ENCODE measurements around the gene ACSF2. TPM values are rescaled to one million over a fixed set of nuclear protein-coding genes. Genes with fewer than 3 reads are reported as not detected.
"Not testable (repeated sequence)": the region's sequence is repeated elsewhere in the genome, so short reads cannot be mapped to it uniquely, and the experiment has no call there.

The ACSF2 gene
- total RNA-seq, 1 experiment from 2014 or later, result 17.2 TPM

DNA sequence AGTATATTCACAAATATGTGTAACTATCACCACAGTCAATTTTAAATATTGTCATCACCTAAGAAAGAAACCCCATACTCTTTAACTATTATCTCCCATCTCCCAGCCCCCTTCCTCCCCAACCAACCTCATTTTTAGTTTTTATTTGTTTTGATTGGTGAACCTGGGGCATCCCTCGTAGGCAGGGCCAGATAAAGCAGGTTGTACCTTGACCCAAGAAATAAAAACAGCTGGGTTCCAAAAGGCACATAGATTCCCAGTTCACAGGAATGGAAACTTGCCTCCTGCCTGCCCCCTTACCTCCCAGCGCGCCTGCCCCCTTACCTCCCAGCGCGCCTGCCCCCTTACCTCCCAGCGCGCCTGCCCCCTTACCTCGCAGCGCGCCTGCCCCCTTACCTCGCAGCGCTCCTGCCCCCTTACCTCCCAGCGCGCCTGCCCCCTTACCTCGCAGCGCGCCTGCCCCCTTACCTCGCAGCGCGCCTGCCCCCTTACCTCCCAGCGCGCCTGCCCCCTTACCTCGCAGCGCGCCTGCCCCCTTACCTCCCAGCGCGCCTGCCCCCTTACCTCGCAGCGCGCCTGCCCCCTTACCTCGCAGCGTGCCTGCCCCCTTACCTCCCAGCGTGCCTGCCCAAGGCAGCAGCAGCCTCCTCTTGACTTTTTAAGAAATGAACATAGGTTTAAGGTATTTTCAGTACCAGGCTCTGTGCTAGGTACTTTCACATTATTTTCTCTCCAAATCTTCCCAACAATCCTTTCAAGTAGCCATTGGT, 49.9 kb downstream of the ACSF2 start:
- in situ Hi-C loops (cut with HindIII; ENCODE audit: low pct_unique_long_range_greater_than_20kb, low sequenced_read_pairs); DNase-seq (ENCODE audit: low read depth, low spot score); H3K9me3 ChIP-seq (ENCODE audit: control insufficient read depth, insufficient read depth, low read depth, low read length); POLR2A ChIA-PET; intact Hi-C loops (cut with micrococcal nuclease; ENCODE audit: unreplicated experiment); ATAC-seq; H3K4me3 ChIP-seq (ENCODE audit: low read depth in 2 of 2, low read length in 2 of 2); H3K36me3 ChIP-seq (ENCODE audit: control insufficient read depth, insufficient read depth, low read length); H3K27me3 ChIP-seq (ENCODE audit: control insufficient read depth, insufficient read depth, low read length); BruUV-seq (replicated peaks); H3K27ac ChIP-seq (ENCODE audit: low read length): not testable (repeated sequence)
- peaks cover 16% of the 10 kb centered on the region for H3K4me1 ChIP-seq (ENCODE audit: control insufficient read depth, insufficient read depth, low read length)
- CTCF ChIA-PET, result interaction anchor here (0.6 kb wide), 1 partner anchor 29 kb away, joined by 3 read pairs; no protein-coding TSS in a partner anchor

DNA sequence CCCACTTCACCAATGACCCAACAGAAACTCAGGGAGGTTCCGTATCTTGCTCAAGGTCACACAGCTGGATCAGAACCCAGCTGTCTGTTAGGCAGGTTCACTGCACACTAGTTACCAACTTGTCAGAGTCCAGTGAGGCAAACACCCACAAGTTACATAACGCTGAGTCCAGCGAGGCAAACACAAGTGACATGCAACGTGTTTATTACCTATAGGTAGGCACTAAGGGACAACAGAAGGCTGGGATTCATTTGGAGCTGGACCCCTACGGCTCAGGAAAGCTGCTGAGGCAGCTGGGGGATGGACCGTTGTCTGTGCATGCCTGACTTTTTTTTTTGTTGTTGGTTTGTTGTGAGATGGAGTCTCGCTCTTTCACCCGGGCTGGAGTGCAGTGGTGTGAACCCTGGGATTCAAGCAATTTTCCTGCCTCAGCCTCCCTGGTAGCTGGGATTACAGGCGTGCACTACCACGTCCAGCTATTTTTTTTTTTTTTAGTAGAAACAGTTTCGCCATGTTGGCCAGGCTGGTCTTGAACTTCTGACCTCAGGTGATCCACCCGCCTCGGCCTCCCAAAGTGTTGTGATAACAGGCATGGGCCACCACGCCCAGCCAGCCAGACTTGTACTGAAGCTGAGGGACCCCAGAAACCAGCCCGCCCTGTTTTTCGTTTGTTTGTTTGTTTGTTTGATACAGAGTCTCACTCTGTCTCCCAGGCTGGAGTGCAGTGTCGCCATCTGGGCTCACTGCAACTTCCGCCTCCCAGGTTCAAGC, 50.7 kb downstream of the ACSF2 start:
- BruUV-seq (replicated peaks), result no TSS peak
- no peak for TF ChIP-seq TCF7L2 (IDR thresholded peaks at IDR 0.05; ENCODE audit: low read depth, low read length)
- TF ChIP-seq SIN3A (IDR thresholded peaks at IDR 0.05; ENCODE audit: borderline replicate concordance, insufficient read depth, low read depth, low read length), result no peak
- TF ChIP-seq, protein P1, sequence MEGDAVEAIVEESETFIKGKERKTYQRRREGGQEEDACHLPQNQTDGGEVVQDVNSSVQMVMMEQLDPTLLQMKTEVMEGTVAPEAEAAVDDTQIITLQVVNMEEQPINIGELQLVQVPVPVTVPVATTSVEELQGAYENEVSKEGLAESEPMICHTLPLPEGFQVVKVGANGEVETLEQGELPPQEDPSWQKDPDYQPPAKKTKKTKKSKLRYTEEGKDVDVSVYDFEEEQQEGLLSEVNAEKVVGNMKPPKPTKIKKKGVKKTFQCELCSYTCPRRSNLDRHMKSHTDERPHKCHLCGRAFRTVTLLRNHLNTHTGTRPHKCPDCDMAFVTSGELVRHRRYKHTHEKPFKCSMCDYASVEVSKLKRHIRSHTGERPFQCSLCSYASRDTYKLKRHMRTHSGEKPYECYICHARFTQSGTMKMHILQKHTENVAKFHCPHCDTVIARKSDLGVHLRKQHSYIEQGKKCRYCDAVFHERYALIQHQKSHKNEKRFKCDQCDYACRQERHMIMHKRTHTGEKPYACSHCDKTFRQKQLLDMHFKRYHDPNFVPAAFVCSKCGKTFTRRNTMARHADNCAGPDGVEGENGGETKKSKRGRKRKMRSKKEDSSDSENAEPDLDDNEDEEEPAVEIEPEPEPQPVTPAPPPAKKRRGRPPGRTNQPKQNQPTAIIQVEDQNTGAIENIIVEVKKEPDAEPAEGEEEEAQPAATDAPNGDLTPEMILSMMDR (IDR thresholded peaks at IDR 0.05), result no peak
- TF ChIP-seq POLR2AphosphoS5 (IDR thresholded peaks at IDR 0.05; ENCODE audit: low read depth, low read length), result no peak
- TF ChIP-seq, protein P2, sequence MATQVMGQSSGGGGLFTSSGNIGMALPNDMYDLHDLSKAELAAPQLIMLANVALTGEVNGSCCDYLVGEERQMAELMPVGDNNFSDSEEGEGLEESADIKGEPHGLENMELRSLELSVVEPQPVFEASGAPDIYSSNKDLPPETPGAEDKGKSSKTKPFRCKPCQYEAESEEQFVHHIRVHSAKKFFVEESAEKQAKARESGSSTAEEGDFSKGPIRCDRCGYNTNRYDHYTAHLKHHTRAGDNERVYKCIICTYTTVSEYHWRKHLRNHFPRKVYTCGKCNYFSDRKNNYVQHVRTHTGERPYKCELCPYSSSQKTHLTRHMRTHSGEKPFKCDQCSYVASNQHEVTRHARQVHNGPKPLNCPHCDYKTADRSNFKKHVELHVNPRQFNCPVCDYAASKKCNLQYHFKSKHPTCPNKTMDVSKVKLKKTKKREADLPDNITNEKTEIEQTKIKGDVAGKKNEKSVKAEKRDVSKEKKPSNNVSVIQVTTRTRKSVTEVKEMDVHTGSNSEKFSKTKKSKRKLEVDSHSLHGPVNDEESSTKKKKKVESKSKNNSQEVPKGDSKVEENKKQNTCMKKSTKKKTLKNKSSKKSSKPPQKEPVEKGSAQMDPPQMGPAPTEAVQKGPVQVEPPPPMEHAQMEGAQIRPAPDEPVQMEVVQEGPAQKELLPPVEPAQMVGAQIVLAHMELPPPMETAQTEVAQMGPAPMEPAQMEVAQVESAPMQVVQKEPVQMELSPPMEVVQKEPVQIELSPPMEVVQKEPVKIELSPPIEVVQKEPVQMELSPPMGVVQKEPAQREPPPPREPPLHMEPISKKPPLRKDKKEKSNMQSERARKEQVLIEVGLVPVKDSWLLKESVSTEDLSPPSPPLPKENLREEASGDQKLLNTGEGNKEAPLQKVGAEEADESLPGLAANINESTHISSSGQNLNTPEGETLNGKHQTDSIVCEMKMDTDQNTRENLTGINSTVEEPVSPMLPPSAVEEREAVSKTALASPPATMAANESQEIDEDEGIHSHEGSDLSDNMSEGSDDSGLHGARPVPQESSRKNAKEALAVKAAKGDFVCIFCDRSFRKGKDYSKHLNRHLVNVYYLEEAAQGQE (IDR thresholded peaks at IDR 0.05; ENCODE audit: insufficient read depth in 1 of 2, low read depth in 2 of 2, low read length in 1 of 2), result no peak
- Histone ChIP-seq H3K27ac (ENCODE audit: low read length) (no peak overlapping the region), H3K4me1 (ENCODE audit: control insufficient read depth, insufficient read depth, low read length) (peaks cover 17% of the 10 kb centered on the region), H3K27me3 (ENCODE audit: control insufficient read depth, insufficient read depth, low read length) (no peaks in the 10 kb centered on the region), H3K36me3 (ENCODE audit: control insufficient read depth, insufficient read depth, low read length) (no peaks in the 10 kb centered on the region), H3K4me3 (ENCODE audit: low read depth in 2 of 2, low read length in 2 of 2) (no peak overlapping the region), H3K9me3 (ENCODE audit: control insufficient read depth, insufficient read depth, low read depth, low read length) (no peaks in the 10 kb centered on the region)
- POLR2A ChIA-PET, result interaction anchor here (0.7 kb wide), 1 partner anchor 140 kb away, joined by 9 read pairs; no protein-coding TSS in a partner anchor
- in situ Hi-C loops (cut with HindIII; ENCODE audit: low pct_unique_long_range_greater_than_20kb, low sequenced_read_pairs), result no loop called here
- intact Hi-C loops (cut with micrococcal nuclease; ENCODE audit: unreplicated experiment), result no loop called here
- ATAC-seq (no peak), DNase-seq (ENCODE audit: low read depth, low spot score) (no peak)
- CTCF ChIA-PET, result no interaction called here

Data from Panc1 (cell line).